Ovary (tissue), 9 donors: Measurements from ENCODE around the gene INAVA. TPM values are rescaled to one million over a fixed set of nuclear protein-coding genes. Genes with fewer than 3 reads are reported as not detected.

Experiments
- DNase-seq, 5 donors: peaks; one replicate each; pipeline ENCODE4 v3.0.0-alpha.2; 2019 to 2020
- H3K27ac ChIP-seq, 2 donors: fragments of 200-600 bp; one replicate each; pipeline versions ENCODE4 v1.5.1 to v1.8.0; 2019 to 2022
- H3K27me3 ChIP-seq: fragments of 200-600 bp; one replicate; pipeline ENCODE4 v1.8.0; 2022
- H3K36me3 ChIP-seq: fragments of 200-600 bp; sonication (generic); one replicate; pipeline ENCODE4 v1.5.1; 2019
- H3K4me1 ChIP-seq: one replicate; pipeline ENCODE4 v1.8.1; 2013; ENCODE audit warnings: mild to moderate bottlenecking, moderate library complexity; ENCODE audit not compliant: insufficient read depth
- H3K4me3 ChIP-seq: fragments of 200-600 bp; sonication (generic); one replicate; pipeline ENCODE4 v1.5.1; 2017
- H3K9me3 ChIP-seq, 2 donors: fragments of 200-600 bp in 1 of 2; sonication (generic) in 1 of 2; one replicate each; pipeline versions ENCODE4 v1.5.1 to v1.8.1; 2013 to 2019; ENCODE audit warnings: mild to moderate bottlenecking in 1 of 2, moderate library complexity in 1 of 2
- CTCF ChIP-seq, 3 donors: fragments of 450-650 bp in 2 of 3; fragments of 200-600 bp in 1 of 3; IDR thresholded peaks; one replicate each; pipeline versions ENCODE4 v1.5.1 to v1.8.0; 2016 to 2022; ENCODE audit warnings: antibody characterized with exemption in 3 of 3, mild to moderate bottlenecking in 1 of 3
- EP300 ChIP-seq: sonication (generic); formaldehyde crosslinking; IDR thresholded peaks from one replicate; pipeline ENCODE4 v1.6.1; 2017; ENCODE audit warnings: antibody characterized with exemption
- POLR2A ChIP-seq: fragments of 450-650 bp; IDR thresholded peaks from one replicate; pipeline ENCODE4 v1.6.1; 2017; ENCODE audit warnings: antibody characterized with exemption, mild to moderate bottlenecking, moderate library complexity
- WGBS, 3 donors: extraction: QIAGEN DNeasy Blood & Tissue Kit in 1 of 3; methylation state at CpG; one replicate each; pipeline versions ENCODE4 v1.1.5 to v1.1.7; 2013 to 2017; 5-methylcytosine and 5-hydroxymethylcytosine counted together
- intact Hi-C, 4 donors: fragments of 100-400 bp; cut with DNase I; formaldehyde crosslinking; loops; one replicate each; pipeline versions ENCODE4 v1.11.0 to v1.15.1; 2022 to 2023
- polyA plus RNA-seq, 2 donors: library from polyadenylated mRNA; stranded (reverse); fragments of 200-250 nt in 1 of 2; fragments of 350-450 nt in 1 of 2; fragmentation: Illumina TruSeq in 1 of 2; extraction: RNeasy Lipid Tissue Mini Kit (QIAGEN cat#74804) in 1 of 2; gene quantifications; one replicate each; pipeline ENCODE4 v1.2.3, GENCODE V29; 2013 to 2014
- total RNA-seq, 7 donors: library from RNA; depleted of rRNA in 2 of 7; stranded (reverse); fragments of >200 nt in 2 of 7; fragmentation: NEBNext Ultra II Directional in 3 of 7; extraction: Animal tissue kit (Norgen Biotek cat#: 25700) in 3 of 7; gene quantifications; one replicate each; pipeline versions ENCODE4 v1.1.0 to v1.2.4, GENCODE V29; 2016 to 2023
- donor health status: DM: no; HTN: no; CAD: no; lungs with moderate emphysema.
- donor health status: DM: no; HTN: no; CAD: no.
- donor health status: Bipolar disorder and iron deficiency.
- donor health status: DM: yes; HTN: yes; CAD: no.
- donor health status: DM: no; HTN: no; CAD: no.
- donor health status: DM: yes; HTN: yes; CAD: no.

INAVA gene
- total and polyA plus RNA-seq, 9 donors, result 0.18 to 7.9 (median 0.70) TPM; not detected in 2

GRCh38 chr1:200874694-200875093, 20.0 kb upstream of the INAVA start:
- TF ChIP-seq POLR2A, result no peak
- TF ChIP-seq CTCF (IDR thresholded peaks at IDR 0.05), result no peak
- no peak for TF ChIP-seq EP300

GRCh38 chr1:200875416-200875815, 19.3 kb upstream of the INAVA start:
- H3K9me3 ChIP-seq, result no peaks in the 10 kb centered on the region
- H3K4me3 ChIP-seq, result no peak overlapping the region
- H3K27me3 ChIP-seq, result no peaks in the 10 kb centered on the region
- TF ChIP-seq EP300 (no peak), POLR2A (no peak), CTCF (IDR thresholded peaks at IDR 0.05) (no peak)
- intact Hi-C loops, result no loop called here
- H3K4me1 ChIP-seq, result peaks cover 8% of the 10 kb centered on the region
- no peak overlapping the region for H3K27ac ChIP-seq
- 84 to 85% (median 85%) methylated on average over 5 of the region's 5 CpGs for WGBS, 3 donors
- no peaks in the 10 kb centered on the region for H3K36me3 ChIP-seq
- DNase-seq, result no peak

More at GRCh38 chr1:200874694-200875093, 20.0 kb upstream of the INAVA start:
- intact Hi-C loops, result no loop called here
- H3K4me3 ChIP-seq, result no peak overlapping the region
- H3K36me3 ChIP-seq, result no peaks in the 10 kb centered on the region
- whole genome bisulfite sequencing, 3 donors, result 89 to 91% (median 90%) methylated on average over 6 of the region's 6 CpGs
- no peak overlapping the region for H3K27ac ChIP-seq
- peaks cover 8% of the 10 kb centered on the region for H3K4me1 ChIP-seq
- no peaks in the 10 kb centered on the region for H3K27me3 ChIP-seq
- DNase-seq, result no peak
- no peaks in the 10 kb centered on the region for H3K9me3 ChIP-seq

GRCh38 chr1:200877010-200877409, 17.7 kb upstream of the INAVA start:
- Histone ChIP-seq H3K27me3 (no peaks in the 10 kb centered on the region), H3K36me3 (no peaks in the 10 kb centered on the region), H3K4me1 (peaks cover 8% of the 10 kb centered on the region), H3K27ac (no peak overlapping the region), H3K4me3 (no peak overlapping the region), H3K9me3 (no peaks in the 10 kb centered on the region)
- no peak for DNase-seq
- WGBS, 3 donors, result 58 to 75% (median 61%) methylated on average over 3 of the region's 3 CpGs
- intact Hi-C loops, result no loop called here
- TF ChIP-seq POLR2A (no peak), EP300 (no peak)

GRCh38 chr1:200877839-200878551, 16.7 kb upstream of the INAVA start:
- Histone ChIP-seq H3K4me1 (peaks cover 7% of the 10 kb centered on the region), H3K4me3 (no peak overlapping the region), H3K9me3 (no peaks in the 10 kb centered on the region), H3K27me3 (no peaks in the 10 kb centered on the region), H3K27ac (no peak overlapping the region), H3K36me3 (no peaks in the 10 kb centered on the region)
- 77 to 80% (median 78%) methylated on average over 6 of the region's 6 CpGs for WGBS, 3 donors
- no peak for DNase-seq
- intact Hi-C loops, result no loop called here
- TF ChIP-seq CTCF (IDR thresholded peaks at IDR 0.05), result no peak
- TF ChIP-seq POLR2A, result no peak
- TF ChIP-seq EP300, result no peak

GRCh38 chr1:200880212-200880611, 14.5 kb upstream of the INAVA start:
- DNase-seq, result no peak
- TF ChIP-seq EP300 (no peak), POLR2A (no peak), CTCF (IDR thresholded peaks at IDR 0.05) (no peak)
- H3K4me3 ChIP-seq, result no peak overlapping the region
- no peaks in the 10 kb centered on the region for H3K27me3 ChIP-seq
- H3K36me3 ChIP-seq, result no peaks in the 10 kb centered on the region
- intact Hi-C loops, result no loop called here
- H3K27ac ChIP-seq, result no peak overlapping the region
- H3K4me1 ChIP-seq, result no peaks in the 10 kb centered on the region
- no peaks in the 10 kb centered on the region for H3K9me3 ChIP-seq
- WGBS, 3 donors, result 64 to 79% (median 77%) methylated on average over 3 of the region's 3 CpGs
